Measurements from ENCODE around the gene DSTYK. TPM values are rescaled to one million over a fixed set of nuclear protein-coding genes. Genes with fewer than 3 reads are reported as not detected.

The DSTYK gene
- total RNA-seq, 1 experiment from 2014 or later, result 6.3 TPM

- Histone ChIP-seq H3K4me1 (no peaks in the 10 kb centered on the region), H3K36me3 (ENCODE audit: control insufficient read depth, insufficient read depth, low read length) (no peaks in the 10 kb centered on the region), H3K27me3 (replicated peaks; ENCODE audit: control insufficient read depth, insufficient read depth, low read length) (no peaks in the 10 kb centered on the region), H3K9me3 (no peaks in the 10 kb centered on the region), H3K4me3 (ENCODE audit: low read depth, low read length) (no peak overlapping the region)
- ChIA-PET POLR2A (no interaction called here), CTCF (no interaction called here)
- no TSS peak for BruUV-seq (replicated peaks)
- Mint-ChIP-seq H3K27ac (ENCODE audit: unreplicated experiment) (no peak overlapping the region), H3K36me3 (ENCODE audit: insufficient read depth, unreplicated experiment) (no peaks in the 10 kb centered on the region), H3K4me1 (ENCODE audit: low read depth, unreplicated experiment) (no peaks in the 10 kb centered on the region), H3K4me3 (ENCODE audit: unreplicated experiment) (no peak overlapping the region), H3K9me3 (ENCODE audit: unreplicated experiment) (no peaks in the 10 kb centered on the region), H3K27me3 (ENCODE audit: insufficient read depth, unreplicated experiment) (peaks cover 5% of the 10 kb centered on the region)
- peak in 1 of 2 experiments; percentile 11 for DNase-seq
- TF ChIP-seq CTCF (IDR thresholded peaks at IDR 0.05; ENCODE audit: insufficient read depth in 1 of 2, low read depth in 1 of 2, low read length in 1 of 2, severe bottlenecking in 1 of 2, unreplicated experiment in 1 of 2), result no peak
- intact Hi-C loops (cut with micrococcal nuclease; ENCODE audit: unreplicated experiment), result no loop called here
Measured at GRCh38 chr1:205245096-205245495, 33.6 kb upstream of the DSTYK start.

- intact Hi-C loops (cut with micrococcal nuclease; ENCODE audit: unreplicated experiment), result no loop called here
- H3K27me3 ChIP-seq (replicated peaks; ENCODE audit: control insufficient read depth, insufficient read depth, low read length), result no peaks in the 10 kb centered on the region
- CTCF ChIA-PET, result no interaction called here
Measured at GRCh38 chr1:205244384-205244783, 32.9 kb upstream of the DSTYK start.

GRCh38 chr1:205243350-205244191 is 32.1 kb upstream of the DSTYK start:
- no peaks in the 10 kb centered on the region for H3K9me3 Mint-ChIP-seq (ENCODE audit: unreplicated experiment)
- no peak overlapping the region for H3K27ac Mint-ChIP-seq (ENCODE audit: unreplicated experiment)
- no peaks in the 10 kb centered on the region for H3K36me3 Mint-ChIP-seq (ENCODE audit: insufficient read depth, unreplicated experiment)
- Histone ChIP-seq H3K4me3 (ENCODE audit: low read depth, low read length) (no peak overlapping the region), H3K9me3 (no peaks in the 10 kb centered on the region), H3K36me3 (ENCODE audit: control insufficient read depth, insufficient read depth, low read length) (no peaks in the 10 kb centered on the region), H3K4me1 (no peaks in the 10 kb centered on the region), H3K27me3 (replicated peaks; ENCODE audit: control insufficient read depth, insufficient read depth, low read length) (no peaks in the 10 kb centered on the region)
- intact Hi-C loops (cut with micrococcal nuclease; ENCODE audit: unreplicated experiment), result no loop called here
- DNase-seq, result peak in 1 of 2 experiments; percentile 19
- TF ChIP-seq CTCF (IDR thresholded peaks at IDR 0.05; ENCODE audit: insufficient read depth in 1 of 2, low read depth in 1 of 2, low read length in 1 of 2, severe bottlenecking in 1 of 2, unreplicated experiment in 1 of 2), result no peak
- no peaks in the 10 kb centered on the region for H3K4me1 Mint-ChIP-seq (ENCODE audit: low read depth, unreplicated experiment)
- BruUV-seq (replicated peaks), result no TSS peak
- ChIA-PET CTCF (no interaction called here), POLR2A (no interaction called here)
- H3K4me3 Mint-ChIP-seq (ENCODE audit: unreplicated experiment), result no peak overlapping the region
- peaks cover 5% of the 10 kb centered on the region for H3K27me3 Mint-ChIP-seq (ENCODE audit: insufficient read depth, unreplicated experiment)

More at GRCh38 chr1:205244384-205244783, 32.9 kb upstream of the DSTYK start:
- no TSS peak for BruUV-seq (replicated peaks)
- no peaks in the 10 kb centered on the region for H3K4me1 Mint-ChIP-seq (ENCODE audit: low read depth, unreplicated experiment)
- H3K9me3 Mint-ChIP-seq (ENCODE audit: unreplicated experiment), result no peaks in the 10 kb centered on the region
- no peak overlapping the region for H3K27ac Mint-ChIP-seq (ENCODE audit: unreplicated experiment)
- no peak for TF ChIP-seq CTCF (IDR thresholded peaks at IDR 0.05; ENCODE audit: insufficient read depth in 1 of 2, low read depth in 1 of 2, low read length in 1 of 2, severe bottlenecking in 1 of 2, unreplicated experiment in 1 of 2)
- no peaks in the 10 kb centered on the region for H3K4me1 ChIP-seq
- H3K4me3 Mint-ChIP-seq (ENCODE audit: unreplicated experiment), result no peak overlapping the region
- peak in 1 of 2 experiments; percentile 2 for DNase-seq
- H3K36me3 ChIP-seq (ENCODE audit: control insufficient read depth, insufficient read depth, low read length), result no peaks in the 10 kb centered on the region
- no peak overlapping the region for H3K4me3 ChIP-seq (ENCODE audit: low read depth, low read length)
- peaks cover 5% of the 10 kb centered on the region for H3K27me3 Mint-ChIP-seq (ENCODE audit: insufficient read depth, unreplicated experiment)
- no peaks in the 10 kb centered on the region for H3K9me3 ChIP-seq
- no peaks in the 10 kb centered on the region for H3K36me3 Mint-ChIP-seq (ENCODE audit: insufficient read depth, unreplicated experiment)
- POLR2A ChIA-PET, result no interaction called here
